ENCODE measurements around the gene PLEKHM3.

The PLEKHM3 gene

GRCh38 chr2:208017721-208018120 is 7.6 kb downstream of the PLEKHM3 start:
- Histone ChIP-seq H3K36me3 (peaks cover 0 to 6% (median 0%) of the 10 kb centered on the region in 3 donors), H3K27ac (no peak overlapping the region), H3K4me1 (no peaks in the 10 kb centered on the region), H3K4me3 (no peak overlapping the region), H3K27me3 (no peaks in the 10 kb centered on the region), H3K9me3 (no peaks in the 10 kb centered on the region)
- DNase-seq: no peak
- no peak for TF ChIP-seq CTCF (IDR thresholded peaks at IDR 0.05)
- intact Hi-C loops (cut with DNase I; ENCODE audit: low total_unique reads): no loop called here

- Histone ChIP-seq H3K36me3 (peaks cover 0 to 6% (median 0%) of the 10 kb centered on the region in 3 donors), H3K9me3 (no peaks in the 10 kb centered on the region), H3K4me3 (no peak overlapping the region), H3K4me1 (no peaks in the 10 kb centered on the region), H3K27me3 (no peaks in the 10 kb centered on the region), H3K27ac (no peak overlapping the region)
- intact Hi-C loops (cut with DNase I; ENCODE audit: low total_unique reads): no loop called here
- no peak for TF ChIP-seq CTCF (IDR thresholded peaks at IDR 0.05)
- no peak for DNase-seq
Measured at GRCh38 chr2:208015475-208015874, 9.9 kb downstream of the PLEKHM3 start.

- no peaks in the 10 kb centered on the region for H3K4me1 ChIP-seq
- H3K4me3 ChIP-seq: no peak overlapping the region
- no peaks in the 10 kb centered on the region for H3K27me3 ChIP-seq
- DNase-seq: no peak
- no peak for TF ChIP-seq CTCF (IDR thresholded peaks at IDR 0.05)
- no peak overlapping the region for H3K27ac ChIP-seq
- H3K36me3 ChIP-seq: peaks cover 0 to 6% (median 0%) of the 10 kb centered on the region in 3 donors
- intact Hi-C loops (cut with DNase I; ENCODE audit: low total_unique reads): no loop called here
- no peaks in the 10 kb centered on the region for H3K9me3 ChIP-seq
Measured at GRCh38 chr2:208013285-208014178, 11.8 kb downstream of the PLEKHM3 start.

GRCh38 chr2:208012449-208012848 is 12.9 kb downstream of the PLEKHM3 start:
- H3K27me3 ChIP-seq: no peaks in the 10 kb centered on the region
- no peak for DNase-seq
- TF ChIP-seq CTCF (IDR thresholded peaks at IDR 0.05): no peak
- H3K9me3 ChIP-seq: no peaks in the 10 kb centered on the region
- H3K4me1 ChIP-seq: no peaks in the 10 kb centered on the region
- intact Hi-C loops (cut with DNase I; ENCODE audit: low total_unique reads): no loop called here
- no peak overlapping the region for H3K27ac ChIP-seq
- no peak overlapping the region for H3K4me3 ChIP-seq
- peaks cover 0 to 6% (median 0%) of the 10 kb centered on the region in 3 donors for H3K36me3 ChIP-seq

- H3K9me3 ChIP-seq: no peaks in the 10 kb centered on the region
- H3K27ac ChIP-seq: no peak overlapping the region
- TF ChIP-seq CTCF (IDR thresholded peaks at IDR 0.05): no peak
- no peak for DNase-seq
- H3K27me3 ChIP-seq: no peaks in the 10 kb centered on the region
- H3K4me3 ChIP-seq: no peak overlapping the region
- intact Hi-C loops (cut with DNase I; ENCODE audit: low total_unique reads): no loop called here
- H3K36me3 ChIP-seq: no peaks in the 10 kb centered on the region
- H3K4me1 ChIP-seq: no peaks in the 10 kb centered on the region
Measured at GRCh38 chr2:208010506-208010905, 14.8 kb downstream of the PLEKHM3 start.

Data from tibial artery (tissue), 4 donors.